H1 (cell line): ENCODE measurements around the gene ZP2. TPM values are rescaled to one million over a fixed set of nuclear protein-coding genes. Genes with fewer than 3 reads are reported as not detected.

Source experiments
- CTCF ChIA-PET: fragments of 300-600 bp; sonication (Branson Sonifier 250); formaldehyde crosslinking; loops from one replicate; lab custom pipeline; 2021; ENCODE audit not compliant: partially characterized antibody; lab: Charles Lee
- POLR2A ChIA-PET: fragments of 300-600 bp; sonication (Branson Sonifier 250); formaldehyde crosslinking; loops from one replicate; lab custom pipeline; 2021; ENCODE audit warnings: inconsistent platforms; ENCODE audit not compliant: partially characterized antibody; lab: Charles Lee
- DNase-seq, 2 experiments: peaks; one replicate each; pipeline versions ENCODE4 v3.0.0 to v3.0.0-alpha.2; 2010 to 2022; ENCODE audit warnings: low spot score in 2 of 2, low read depth in 1 of 2, mixed read lengths in 1 of 2
- FAIRE-seq: peaks from 2 replicates; lab custom pipeline; 2011; peaks lifted over from hg19 to GRCh38; lab: Jason Lieb, UNC
- H2AFZ ChIP-seq: 2 replicates; pipeline ENCODE4 v1.8.1; 2012; ENCODE audit warnings: low read length, inconsistent platforms
- H2AK5ac ChIP-seq: 2 replicates; pipeline ENCODE4 v1.6.1; 2013; ENCODE audit warnings: low read depth, low read length
- H2BK120ac ChIP-seq: replicated peaks from 2 replicates; pipeline ENCODE3; 2013; ENCODE audit warnings: low read depth, low read length, inconsistent platforms
- H2BK12ac ChIP-seq: 2 replicates; pipeline ENCODE4 v1.6.1; 2013; ENCODE audit warnings: low read depth, low read length
- H2BK15ac ChIP-seq: 2 replicates; pipeline ENCODE4 v1.6.1; 2013; ENCODE audit warnings: low read length
- H2BK20ac ChIP-seq: 2 replicates; pipeline ENCODE4 v1.6.1; 2013; ENCODE audit warnings: low read length
- H2BK5ac ChIP-seq: 2 replicates; pipeline ENCODE4 v1.6.1; 2013; ENCODE audit warnings: low read depth, low read length
- H3K14ac ChIP-seq: 2 replicates; pipeline ENCODE4 v1.6.1; 2013; ENCODE audit warnings: inconsistent platforms; ENCODE audit not compliant: insufficient read length
- H3K18ac ChIP-seq: 2 replicates; pipeline ENCODE4 v1.6.1; 2013; ENCODE audit warnings: low read length; ENCODE audit errors: extremely low read depth
- H3K23ac ChIP-seq: 2 replicates; pipeline ENCODE4 v1.6.1; 2013; ENCODE audit warnings: inconsistent platforms; ENCODE audit not compliant: insufficient read length
- H3K23me2 ChIP-seq: 2 replicates; pipeline ENCODE4 v1.6.1; 2013; ENCODE audit warnings: low read depth, low read length
- H3K27ac ChIP-seq: 2 replicates; pipeline ENCODE4 v1.6.1; 2011; ENCODE audit warnings: low read depth, low read length, inconsistent platforms
- H3K27me3 ChIP-seq, 4 experiments: replicated peaks in 1 of 4; 1 replicate in 1 of 4; 2 replicates in 3 of 4; pipeline versions ENCODE4 v1.6.1 to v1.8.1; 2011 to 2013; ENCODE audit warnings: low read length in 3 of 4, mild to moderate bottlenecking in 3 of 4, inconsistent platforms in 2 of 4, mixed read lengths in 2 of 4, moderate library complexity in 1 of 4; ENCODE audit not compliant: control insufficient read depth in 3 of 4, insufficient read depth in 3 of 4; ENCODE audit errors: extremely low read depth in 1 of 4
- H3K36me3 ChIP-seq, 4 experiments: 2 replicates each; pipeline versions ENCODE4 v1.6.1 to v1.8.1; 2011 to 2013; ENCODE audit warnings: mild to moderate bottlenecking in 4 of 4, low read length in 3 of 4, moderate library complexity in 2 of 4, control low read depth in 1 of 4, inconsistent platforms in 1 of 4; ENCODE audit not compliant: insufficient read depth in 4 of 4, control insufficient read depth in 2 of 4
- H3K4ac ChIP-seq: replicated peaks from 2 replicates; pipeline ENCODE3; 2013; ENCODE audit warnings: low read length, low read depth, mixed read lengths, inconsistent platforms; ENCODE audit not compliant: insufficient read length
- H3K4me1 ChIP-seq, 4 experiments: replicated peaks in 1 of 4; 1 replicate in 1 of 4; 2 replicates in 3 of 4; pipeline versions ENCODE4 v1.6.1 to v1.8.1; 2011 to 2013; ENCODE audit warnings: low read length in 3 of 4, inconsistent platforms in 2 of 4, mixed read lengths in 1 of 4; ENCODE audit not compliant: insufficient read depth in 4 of 4, control insufficient read depth in 3 of 4
- H3K4me2 ChIP-seq, 2 experiments: 2 replicates each; pipeline versions ENCODE4 v1.6.1 to v1.8.1; 2011 to 2013; ENCODE audit warnings: low read depth in 2 of 2, low read length in 2 of 2, control low read depth in 1 of 2, inconsistent platforms in 1 of 2, mild to moderate bottlenecking in 1 of 2; ENCODE audit not compliant: insufficient read depth in 1 of 2
- H3K4me3 ChIP-seq, 4 experiments: fragments of 200-600, 300-600 bp in 1 of 4; sonication (generic), shearing (Covaris generic), sonication (Bioruptor Twin) in 1 of 4; 2 replicates each; pipeline versions ENCODE4 v1.5.1 to v1.8.1; 2011 to 2016; ENCODE audit warnings: low read length in 4 of 4, low read depth in 3 of 4, control low read depth in 2 of 4, inconsistent platforms in 2 of 4, mild to moderate bottlenecking in 2 of 4, mixed read lengths in 1 of 4, moderate library complexity in 1 of 4; ENCODE audit not compliant: insufficient read depth in 2 of 4; ENCODE audit errors: extremely low read depth in 1 of 4
- H3K56ac ChIP-seq: replicated peaks from 2 replicates; pipeline ENCODE3; 2013; ENCODE audit warnings: low read depth, mild to moderate bottlenecking, mixed read lengths, low read length, inconsistent platforms; ENCODE audit not compliant: insufficient read length
- H3K79me1 ChIP-seq: 2 replicates; pipeline ENCODE4 v1.6.1; 2013; ENCODE audit warnings: low read depth, low read length, control low read depth
- H3K79me2 ChIP-seq, 2 experiments: 2 replicates each; pipeline versions ENCODE4 v1.6.1 to v1.8.1; 2012 to 2013; ENCODE audit warnings: low read length in 2 of 2, mild to moderate bottlenecking in 2 of 2, inconsistent platforms in 1 of 2; ENCODE audit not compliant: insufficient read depth in 2 of 2, control insufficient read depth in 1 of 2
- H3K9ac ChIP-seq, 4 experiments: replicated peaks in 1 of 4; 1 replicate in 1 of 4; 2 replicates in 3 of 4; pipeline versions ENCODE4 v1.6.1 to v1.8.1; 2011 to 2013; ENCODE audit warnings: low read depth in 3 of 4, low read length in 3 of 4, control low read depth in 2 of 4, mild to moderate bottlenecking in 2 of 4, moderate library complexity in 2 of 4, inconsistent platforms in 1 of 4; ENCODE audit errors: extremely low read depth in 1 of 4
- H3K9me3 ChIP-seq, 2 experiments: 2 replicates each; pipeline versions ENCODE4 v1.6.1 to v1.8.1; 2012 to 2013; ENCODE audit warnings: mild to moderate bottlenecking in 2 of 2, moderate library complexity in 2 of 2, control low read depth in 1 of 2, inconsistent platforms in 1 of 2, low read depth in 1 of 2, low read length in 1 of 2, mixed read lengths in 1 of 2; ENCODE audit not compliant: insufficient read depth in 2 of 2
- H4K20me1 ChIP-seq, 2 experiments: replicated peaks in 1 of 2; 2 replicates each; pipeline versions ENCODE3 to v1.8.1; 2011 to 2013; ENCODE audit warnings: inconsistent platforms in 2 of 2, low read length in 2 of 2, mild to moderate bottlenecking in 1 of 2; ENCODE audit not compliant: insufficient read depth in 2 of 2, control insufficient read depth in 1 of 2
- H4K5ac ChIP-seq: 2 replicates; pipeline ENCODE4 v1.6.1; 2013; ENCODE audit warnings: low read length, low read depth, mixed read lengths, inconsistent platforms; ENCODE audit not compliant: insufficient read length
- H4K8ac ChIP-seq: 2 replicates; pipeline ENCODE4 v1.8.0; 2013; ENCODE audit warnings: mild to moderate bottlenecking, moderate library complexity, low read length, inconsistent platforms; ENCODE audit not compliant: insufficient read depth; ENCODE audit errors: extremely low read depth
- H4K91ac ChIP-seq: replicated peaks from 2 replicates; pipeline ENCODE3; 2013; ENCODE audit warnings: low read length, mixed read lengths, inconsistent platforms; ENCODE audit not compliant: insufficient read length
- CHD2 ChIP-seq: IDR thresholded peaks from 2 replicates; pipeline ENCODE4 v1.6.1; 2012; ENCODE audit warnings: low read length, improper control_type of control experiment
- WGBS, 2 experiments: shearing (Covaris generic) in 1 of 2; methylation state at CpG; one replicate each; pipeline versions ENCODE4 v1.1.6 to v1.1.7; 2013 to 2015; ENCODE audit warnings: low lambda C conversion rate in 2 of 2, mixed read lengths in 2 of 2, inconsistent platforms in 1 of 2, low coverage in 1 of 2, missing lambda C conversion rate in 1 of 2; ENCODE audit not compliant: insufficient replicate concordance in 2 of 2, insufficient coverage in 1 of 2, insufficient read length in 1 of 2; ENCODE audit errors: extremely low coverage in 1 of 2, missing lambda C conversion rate in 1 of 2; 5-methylcytosine and 5-hydroxymethylcytosine counted together
- polyA plus RNA-seq, 7 experiments: library from polyadenylated mRNA; depleted of rRNA in 3 of 7; stranded (reverse) in 5 of 7; unstranded in 2 of 7; fragments of >200 nt in 5 of 7; fragments of 200-250 nt in 2 of 7; gene quantifications; 1 replicate in 5 of 7; 2 replicates in 1 of 7; 4 replicates in 1 of 7; pipeline versions ENCODE4 v1.2.1 to v1.2.3, GENCODE V29; 2011 to 2013; ENCODE audit warnings: missing spikeins in 2 of 7, mixed read lengths in 2 of 7
- total RNA-seq: library from RNA; stranded (reverse); fragmentation: NEBNext Ultra II Directional; extraction: Animal tissue kit (Norgen Biotek cat#: 25700); gene quantifications from 2 replicates; pipeline ENCODE4 v1.2.1, GENCODE V29; 2021

Gene ZP2
- total and polyA plus RNA-seq, 2 of the 8 experiments (the other 6 are each of a cell fraction or from before 2014, with no cell fraction given): not detected

DNA sequence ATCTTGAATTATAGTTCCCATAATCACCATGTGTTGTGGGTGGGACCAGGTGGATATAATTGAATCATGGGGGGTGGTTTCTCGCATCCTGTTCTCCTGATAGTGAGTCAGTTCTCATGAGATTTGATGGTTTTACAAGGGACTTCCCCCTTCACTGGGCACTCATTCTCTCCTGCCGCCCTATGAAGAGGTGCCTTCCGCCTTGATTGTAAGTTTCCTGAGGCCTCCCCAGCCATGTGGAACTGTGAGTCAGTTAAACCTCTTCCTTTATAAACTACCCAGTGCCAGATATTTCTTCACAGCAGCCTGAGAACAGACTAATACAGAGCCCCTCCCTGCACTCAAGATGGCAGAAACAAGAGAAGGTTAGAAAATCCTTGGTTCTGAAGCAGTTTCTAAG lies 26.5 kb downstream of the ZP2 start:
- Histone ChIP-seq H3K4ac (no peak overlapping the region), H3K9me3 (peaks cover 10% of the 10 kb centered on the region in 2 experiments), H3K56ac (no peak overlapping the region), H3K23ac (no peak overlapping the region), H3K27ac (no peak overlapping the region), H2BK20ac (no peak overlapping the region), H4K8ac (no peak overlapping the region), H3K4me1 (no peaks in the 10 kb centered on the region), H3K4me3 (no peak overlapping the region), H3K27me3 (peaks cover 0 to 2% (median 0%) of the 10 kb centered on the region in 4 experiments; a peak in 2 of 7 replicates), H4K20me1 (no peaks in the 10 kb centered on the region), H3K4me2 (no peak overlapping the region), H4K91ac (no peak overlapping the region), H2AFZ (no peak overlapping the region), H3K79me1 (no peaks in the 10 kb centered on the region), H3K9ac (no peak overlapping the region), H3K18ac (no peak overlapping the region), H3K14ac (no peak overlapping the region), H2BK12ac (no peak overlapping the region), H2BK15ac (no peak overlapping the region), H2AK5ac (no peak overlapping the region), H2BK120ac (no peak overlapping the region), H3K23me2 (no peaks in the 10 kb centered on the region), H4K5ac (no peak overlapping the region), H2BK5ac (no peak overlapping the region), H3K79me2 (no peaks in the 10 kb centered on the region), H3K36me3 (peaks cover 5 to 28% (median 22%) of the 10 kb centered on the region in 4 experiments)
- CTCF ChIA-PET: interaction anchor here (1.0 to 5.1 kb wide), 4 partner anchors 29 to 116 kb away, joined by 3 to 20 read pairs (median 14); partner anchors contain the start of gene CRYM
- no peak for DNase-seq
- POLR2A ChIA-PET: interaction anchor here (0.8 kb wide), 1 partner anchor 26 kb away, joined by 3 read pairs; the partner anchor contains the start of gene LDAF1
- 88% methylated on average over 3 of the region's 3 CpGs; no CpG with 5 or more reads in 1 of the 2 experiments for WGBS, 2 experiments
- no peak for FAIRE-seq
- TF ChIP-seq CHD2: no peak
